A204.1 (cell line): ENCODE results near the gene SMCR8.
"Not testable (repeated sequence)": the region's sequence is repeated elsewhere in the genome, so short reads cannot be mapped to it uniquely, and the experiment has no call there.

ENCODE experiments used
- FAIRE-seq: peaks from 2 replicates; lab custom pipeline; 2012; peaks lifted over from hg19 to GRCh38; lab: Jason Lieb, UNC

The SMCR8 gene

DNA sequence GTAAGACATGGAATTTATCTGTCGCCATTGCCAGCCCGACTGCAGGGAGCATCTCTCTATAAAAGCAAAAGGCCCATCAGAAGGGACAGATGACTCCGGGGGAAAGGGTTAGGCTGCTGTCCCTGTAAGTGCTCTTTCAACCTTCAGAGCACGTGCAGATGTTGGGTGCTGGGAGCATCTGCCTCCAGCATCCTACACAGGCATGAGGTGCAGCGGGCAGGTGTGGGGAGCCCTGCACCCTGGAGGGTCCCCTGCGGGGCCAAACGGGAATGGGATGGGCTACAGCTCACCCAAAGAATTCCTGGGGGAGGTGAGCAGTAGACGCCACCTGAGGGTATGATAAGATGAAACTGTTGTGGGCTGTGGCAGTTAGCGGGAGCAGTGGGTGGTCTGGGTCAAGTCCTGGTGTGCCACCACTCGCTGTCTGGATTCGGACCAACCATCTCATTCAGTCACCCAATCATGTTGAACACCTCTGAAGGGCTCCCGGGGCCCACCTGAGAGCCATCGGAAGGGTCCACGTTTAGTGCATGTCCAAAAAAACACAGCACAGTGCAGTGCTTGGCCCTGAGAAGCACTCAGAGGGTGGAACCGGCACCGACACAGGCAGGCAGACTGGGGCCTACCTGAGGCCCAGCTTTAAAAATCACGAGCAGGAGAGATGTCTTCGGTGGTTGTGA, 3.8 kb downstream of the SMCR8 start:
- FAIRE-seq = no peak

- FAIRE-seq = no peak
These were observed 4.6 kb downstream of the SMCR8 start for GRCh38 chr17:18319604-18320256.

GRCh38 chr17:18320301-18320700, 5.2 kb downstream of the SMCR8 start:
- no peak for FAIRE-seq

DNA sequence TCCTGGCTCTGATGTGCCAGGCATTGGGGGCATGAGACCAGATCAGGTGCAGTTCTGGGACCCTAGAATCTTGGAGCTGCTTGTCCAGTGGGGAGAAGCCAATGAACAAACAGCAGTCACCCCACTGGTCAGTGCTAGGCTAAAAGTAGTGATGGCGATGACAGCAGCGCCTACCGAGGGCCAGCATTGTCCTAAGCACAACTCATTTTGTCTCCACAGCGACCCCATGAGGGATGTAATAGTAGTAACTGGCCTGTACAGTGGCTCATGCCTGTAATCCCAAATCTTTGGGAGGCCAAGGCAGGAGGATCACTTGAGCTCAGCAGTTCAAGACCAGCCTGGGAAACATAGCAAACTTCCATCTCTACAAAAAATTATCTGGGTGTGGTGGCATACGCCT, 6.2 kb downstream of the SMCR8 start:
- no peak for FAIRE-seq

- no peak for FAIRE-seq
These were observed 7.4 kb downstream of the SMCR8 start for GRCh38 chr17:18322522-18322921.

GRCh38 chr17:18323007-18323406, 7.9 kb downstream of the SMCR8 start:
- FAIRE-seq = no peak

- FAIRE-seq = no peak
These were observed 8.5 kb downstream of the SMCR8 start for GRCh38 chr17:18323507-18324139.

GRCh38 chr17:18324140-18325050, 9.3 kb downstream of the SMCR8 start:
- FAIRE-seq = no peak

GRCh38 chr17:18326039-18326438, 10.9 kb downstream of the SMCR8 start:
- FAIRE-seq = no peak

DNA sequence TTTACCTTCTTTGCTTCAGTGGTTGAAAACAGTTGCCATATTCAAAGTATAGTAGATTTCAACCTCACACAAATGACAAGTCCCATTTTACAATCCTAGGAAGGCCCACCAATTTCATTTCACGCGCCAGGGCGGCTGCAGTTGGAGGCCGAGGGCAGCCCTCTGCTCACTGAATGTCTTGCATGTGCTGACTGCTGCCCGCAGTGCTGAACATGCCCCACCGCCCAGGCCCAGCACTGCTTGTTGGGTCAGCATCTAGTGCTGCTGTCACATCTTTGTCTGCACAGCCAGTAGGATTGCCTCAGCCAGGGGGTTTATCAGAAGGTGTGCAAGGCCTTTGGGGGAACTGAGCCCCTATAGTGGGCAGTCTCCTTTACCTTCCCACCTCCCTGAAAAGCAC, 11.5 kb downstream of the SMCR8 start:
- no peak for FAIRE-seq

- no peak for FAIRE-seq
These were observed 12.0 kb downstream of the SMCR8 start for GRCh38 chr17:18327093-18327492.

GRCh38 chr17:18327556-18327955, 12.5 kb downstream of the SMCR8 start:
- FAIRE-seq = no peak

GRCh38 chr17:18328643-18329204, 13.6 kb downstream of the SMCR8 start:
- FAIRE-seq = no peak

DNA sequence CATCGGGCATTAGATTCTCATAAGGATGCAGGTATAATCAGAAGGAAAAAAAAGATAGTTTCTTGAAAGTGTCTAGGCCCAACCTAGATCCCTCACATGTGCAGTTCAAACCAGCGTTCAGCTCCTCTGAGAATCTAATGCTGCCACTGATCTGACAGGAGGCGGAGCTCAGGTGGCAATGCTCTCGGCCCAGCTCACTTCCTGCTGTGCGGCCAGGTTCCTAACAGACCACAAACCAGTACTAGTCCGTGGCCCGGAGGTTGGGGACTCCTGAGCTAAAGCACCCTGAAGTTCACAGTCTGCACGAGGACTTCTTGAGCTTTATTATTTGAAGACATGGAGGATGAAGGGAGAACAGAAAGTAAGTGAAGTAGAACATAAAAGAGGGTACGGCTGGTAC, 16.8 kb downstream of the SMCR8 start:
- no peak for FAIRE-seq

- FAIRE-seq = no peak
These were observed 17.9 kb downstream of the SMCR8 start for GRCh38 chr17:18332909-18333489.

DNA sequence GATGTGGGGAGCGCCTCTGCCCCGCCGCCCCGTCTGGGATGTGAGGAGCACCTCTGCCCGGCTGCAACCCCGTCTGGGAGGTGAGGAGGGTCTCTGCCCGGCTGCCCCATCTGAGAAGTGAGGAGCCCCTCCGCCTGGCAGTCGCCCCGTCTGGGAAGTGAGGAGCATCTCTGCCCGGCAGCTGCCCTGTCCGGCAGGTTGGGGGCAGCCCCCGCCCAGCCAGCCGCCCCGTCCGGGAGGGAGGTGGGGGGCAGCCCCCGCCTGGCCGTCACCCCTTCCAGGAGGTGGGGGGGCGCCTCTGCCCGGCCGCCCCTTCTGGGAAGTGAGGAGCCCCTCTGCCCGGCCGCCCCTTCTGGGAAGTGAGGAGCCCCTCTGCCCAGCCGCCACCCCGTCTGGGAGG, 23.1 kb downstream of the SMCR8 start:
- FAIRE-seq = not testable (repeated sequence)

DNA sequence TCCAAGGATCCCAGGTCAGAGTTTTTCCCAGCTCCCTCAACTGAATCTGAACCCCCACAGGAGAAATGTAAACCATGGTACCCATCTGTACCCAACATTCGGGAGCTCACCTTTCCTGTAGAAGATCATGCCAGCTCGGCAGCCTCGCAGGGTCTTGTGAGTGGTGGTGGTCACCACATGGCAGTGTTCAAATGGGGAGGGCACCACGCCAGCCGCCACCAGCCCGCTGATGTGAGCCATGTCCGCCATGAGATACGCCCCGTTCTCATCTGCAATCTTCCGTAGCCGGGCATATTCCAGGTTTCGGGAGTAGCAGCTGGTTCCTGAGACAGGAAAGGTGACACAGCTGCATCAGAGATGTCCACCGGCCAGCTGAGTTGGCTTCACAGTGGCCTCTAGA, 24.8 kb downstream of the SMCR8 start:
- no peak for FAIRE-seq

GRCh38 chr17:18344021-18344420, 28.9 kb downstream of the SMCR8 start:
- no peak for FAIRE-seq

GRCh38 chr17:18353541-18353940, 38.4 kb downstream of the SMCR8 start:
- no peak for FAIRE-seq

DNA sequence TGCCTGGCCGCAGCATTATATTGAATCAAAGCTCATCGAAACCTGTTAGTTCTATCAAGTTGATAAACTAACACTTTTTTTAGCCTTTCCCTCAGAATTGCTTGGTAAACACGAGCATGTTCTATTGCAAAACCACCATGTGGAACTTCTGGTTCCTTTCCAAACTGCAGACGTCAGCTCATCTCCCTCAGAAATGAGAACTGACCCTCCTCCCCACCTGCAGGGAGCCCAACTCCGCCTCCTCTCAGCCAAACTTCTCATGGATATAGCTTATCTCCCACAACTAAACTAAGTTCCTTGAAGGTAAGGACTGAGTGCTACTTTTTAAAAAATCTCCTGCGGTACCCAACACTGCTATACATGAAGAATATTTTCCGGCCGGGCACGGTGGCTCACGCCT, 41.5 kb downstream of the SMCR8 start:
- no peak for FAIRE-seq

- FAIRE-seq = no peak
These were observed 45.4 kb downstream of the SMCR8 start for GRCh38 chr17:18360518-18360917.
